Stimulated activated CD4-positive, alpha-beta T cell treated with anti-CD3 and anti-CD28 coated beads, Interleukin-4, amount 100 ng/mL, for 4 hours (primary cell): ENCODE data around the gene APLP1.
A peak's percentile ranks its signal among the peaks of the same experiment; 100 is the strongest.
"Not testable (repeated sequence)": the region's sequence is repeated elsewhere in the genome, so short reads cannot be mapped to it uniquely, and the experiment has no call there.

Experiments
- DNase-seq, 2 experiments: peaks; one replicate each; pipeline ENCODE4 v3.0.0-alpha.2; 2020

The APLP1 gene

GRCh38 chr19:35853038-35853756 lies 15.2 kb upstream of the APLP1 start:
- peak in 1 of 2 experiments; percentile 25 for DNase-seq

GRCh38 chr19:35856546-35857149 lies 11.7 kb upstream of the APLP1 start, which contains the start of gene KIRREL2:
KIRREL2 (plus strand) TSS chr19:35856911; CDS start chr19:35857120, 209 bp downstream.
- peak; percentile 10 to 39 for DNase-seq

GRCh38 chr19:35858311-35858710 lies 10.1 kb upstream of the APLP1 start:
- no peak for DNase-seq

GRCh38 chr19:35859414-35859813 lies 9.0 kb upstream of the APLP1 start:
- no peak for DNase-seq

- DNase-seq, result no peak
These were observed 7.9 kb upstream of the APLP1 start for GRCh38 chr19:35860436-35860817.

- no peak for DNase-seq
These were observed 7.3 kb upstream of the APLP1 start for GRCh38 chr19:35860818-35861639.

GRCh38 chr19:35861640-35862160 lies 6.7 kb upstream of the APLP1 start:
- no peak for DNase-seq

GRCh38 chr19:35862528-35862927 lies 5.8 kb upstream of the APLP1 start:
- DNase-seq, result no peak

GRCh38 chr19:35863018-35863417 lies 5.4 kb upstream of the APLP1 start:
- DNase-seq, result no peak

GRCh38 chr19:35868823-35869326 lies 501 bp downstream of the APLP1 start:
- DNase-seq, result no peak

- DNase-seq, result peak; percentile 75 to 85
These were observed 1.2 kb downstream of the APLP1 start for GRCh38 chr19:35869327-35870123.

GRCh38 chr19:35870124-35870736 lies 1.9 kb downstream of the APLP1 start:
- DNase-seq, result not testable (repeated sequence)

- no peak for DNase-seq
These were observed 2.4 kb downstream of the APLP1 start for GRCh38 chr19:35870798-35871197.

- DNase-seq, result no peak
These were observed 3.2 kb downstream of the APLP1 start for GRCh38 chr19:35871611-35872010.

GRCh38 chr19:35872180-35872579 lies 3.8 kb downstream of the APLP1 start:
- no peak for DNase-seq

- no peak for DNase-seq
These were observed 6.1 kb downstream of the APLP1 start for GRCh38 chr19:35874392-35874930.

GRCh38 chr19:35879068-35879467 lies 10.7 kb downstream of the APLP1 start:
- no peak for DNase-seq

GRCh38 chr19:35879770-35880317 lies 11.5 kb downstream of the APLP1 start:
- peak; percentile 27 to 75 for DNase-seq

- no peak for DNase-seq
These were observed 13.9 kb downstream of the APLP1 start for GRCh38 chr19:35882114-35882832.

- no peak for DNase-seq
These were observed 15.5 kb downstream of the APLP1 start for GRCh38 chr19:35883882-35884281.
